GM13977 (cell line): ENCODE measurements around the gene RAD9B.
"Not testable (repeated sequence)": the region's sequence is repeated elsewhere in the genome, so short reads cannot be mapped to it uniquely, and the experiment has no call there.

Experiments
- DNase-seq: peaks from one replicate; pipeline ENCODE4 v3.0.0; 2012; ENCODE audit warnings: low spot score
- CTCF ChIP-seq: IDR thresholded peaks from 2 replicates; pipeline ENCODE4 v1.5.1; 2012; ENCODE audit warnings: mild to moderate bottlenecking, control low read depth; ENCODE audit not compliant: insufficient read depth; ENCODE audit errors: extremely low read depth, missing control alignments
- in situ Hi-C: fragments of 300-500 bp; cut with MboI; formaldehyde crosslinking; loops from one replicate; pipeline ENCODE4 v1.12.0; 2022; ENCODE audit warnings: low sequenced_read_pairs, low pct_unique_long_range_greater_than_20kb, mixed read lengths, inconsistent platforms; ENCODE audit not compliant: unreplicated experiment

Gene RAD9B

GRCh38 chr12:110536834-110537604 is 34.9 kb downstream of the RAD9B start:
- no peak for DNase-seq
- no peak for TF ChIP-seq CTCF
- in situ Hi-C loops, result no loop called here

DNA sequence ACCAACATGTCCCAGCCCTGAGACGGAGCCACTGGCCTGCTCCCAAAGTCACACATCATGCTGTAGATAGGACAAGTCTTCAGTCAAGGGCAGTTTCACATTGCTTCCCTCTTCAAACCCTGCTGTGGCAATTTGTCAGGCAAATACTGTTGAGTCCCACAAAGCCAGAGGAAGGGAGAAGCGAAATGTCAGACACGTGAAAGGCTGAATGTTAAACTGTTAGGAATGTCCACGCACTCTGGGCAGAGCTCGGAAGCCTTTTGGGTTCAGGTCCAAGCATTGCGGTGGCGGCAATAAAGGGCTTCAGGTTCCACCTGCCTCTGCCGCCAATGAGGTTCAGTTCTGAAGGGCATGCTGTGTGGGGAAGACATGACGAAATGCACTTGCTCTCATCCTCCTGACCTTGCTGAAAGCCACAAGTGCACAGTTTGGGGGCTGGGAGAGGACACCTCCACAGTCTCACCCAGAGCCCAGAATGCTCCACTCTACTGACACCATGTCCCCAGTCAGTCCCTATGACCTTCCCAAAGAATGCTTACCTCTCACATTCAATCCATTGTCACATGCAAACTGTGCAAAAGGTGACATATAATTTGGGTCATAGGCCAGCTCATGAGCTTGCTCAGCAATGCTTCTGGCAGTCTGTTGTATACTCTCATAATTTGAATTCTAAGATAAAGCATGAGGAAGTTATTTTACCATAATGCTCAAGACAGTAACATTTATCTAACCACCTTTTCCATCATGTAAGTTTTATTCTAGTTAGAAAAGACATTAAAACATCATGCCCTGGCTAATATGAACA is 35.7 kb downstream of the RAD9B start:
- in situ Hi-C loops, result no loop called here
- DNase-seq, result no peak
- TF ChIP-seq CTCF, result no peak

GRCh38 chr12:110538869-110539622 is 36.9 kb downstream of the RAD9B start:
- no peak for DNase-seq
- in situ Hi-C loops, result no loop called here
- no peak for TF ChIP-seq CTCF

DNA sequence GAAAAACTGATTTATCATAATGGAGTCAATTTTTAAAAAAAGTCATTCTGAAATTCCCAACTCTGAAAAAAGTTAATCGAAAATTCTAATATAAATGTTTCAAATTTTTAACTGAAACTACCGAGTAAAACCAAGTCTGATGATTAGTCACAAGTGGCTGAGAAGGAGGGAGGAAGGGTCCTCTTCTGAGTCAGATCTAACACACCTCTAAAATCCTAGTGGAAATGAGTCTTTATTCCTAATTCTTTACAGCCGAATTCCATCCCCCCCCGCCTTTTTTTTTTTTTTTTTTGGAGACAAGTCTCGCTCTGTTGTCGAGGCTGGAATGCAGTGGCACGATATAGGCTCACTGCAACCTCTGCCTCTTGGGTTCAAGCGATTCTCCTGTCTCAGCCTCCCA is 37.9 kb downstream of the RAD9B start:
- in situ Hi-C loops, result no loop called here
- TF ChIP-seq CTCF, result no peak
- DNase-seq, result no peak

DNA sequence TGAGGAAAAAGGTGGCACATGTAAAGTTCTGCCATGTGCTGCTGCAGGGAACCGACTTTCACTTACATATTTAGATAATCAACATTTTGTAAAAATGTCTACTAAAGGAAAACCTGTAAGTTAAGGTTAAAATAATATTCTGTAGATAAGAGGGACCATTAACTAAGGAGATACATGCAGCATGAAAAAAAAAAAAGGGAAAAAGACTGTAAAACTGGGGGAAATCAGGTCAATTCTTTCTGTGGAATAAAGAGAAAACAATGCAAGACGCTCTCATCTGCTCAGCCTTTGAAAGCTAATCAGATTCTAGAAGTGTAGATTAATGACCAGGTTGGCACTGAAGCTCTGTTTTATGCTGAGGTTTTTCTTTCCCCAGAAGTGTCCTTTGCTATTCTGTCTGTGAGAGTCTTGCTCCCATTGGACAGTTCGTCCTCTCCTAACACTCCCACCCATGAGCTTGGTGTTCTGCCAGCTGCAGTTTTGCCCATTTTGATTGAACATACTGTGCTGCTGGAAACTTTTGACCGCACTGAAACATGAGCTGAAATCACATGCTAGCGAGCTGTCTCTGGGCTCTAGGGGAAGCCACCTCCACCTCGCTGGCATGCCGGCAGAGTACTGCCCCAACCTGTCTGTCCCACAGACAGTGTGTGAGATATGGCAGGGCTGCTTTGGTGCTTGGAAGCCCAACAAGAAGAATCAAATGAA is 41.3 kb downstream of the RAD9B start:
- in situ Hi-C loops, result no loop called here
- no peak for TF ChIP-seq CTCF

DNA sequence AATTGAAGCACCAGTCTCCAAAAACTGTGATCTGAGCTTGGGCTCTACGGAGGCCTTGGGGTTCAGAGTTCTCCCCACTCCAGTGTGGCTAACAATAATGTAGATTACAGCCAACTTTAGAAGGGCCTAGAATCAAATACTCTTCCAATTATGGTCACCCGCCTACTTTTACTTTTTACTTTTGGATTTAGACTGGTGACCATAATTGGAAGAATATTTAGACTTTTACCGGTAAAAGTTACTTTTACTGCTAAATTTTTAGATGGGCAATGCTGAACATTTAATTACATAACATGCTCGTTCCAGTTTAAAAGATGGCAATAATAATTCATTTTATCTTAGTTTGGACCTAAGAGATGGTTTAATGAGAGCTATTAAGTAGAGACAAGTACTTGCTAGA is 41.8 kb downstream of the RAD9B start:
- TF ChIP-seq CTCF, result no peak
- no peak for DNase-seq
- in situ Hi-C loops, result no loop called here

More for the DNA sequence above, 41.3 kb downstream of the RAD9B start:
- DNase-seq, result no peak

GRCh38 chr12:110545259-110545658 is 43.1 kb downstream of the RAD9B start:
- in situ Hi-C loops, DNase-seq: not testable (repeated sequence)
